GM19467 (cell line): Measurements from ENCODE around the gene VENTX.
A peak's percentile ranks its signal among the peaks of the same experiment; 100 is the strongest.

Experiments
- ATAC-seq: cut with Tn5 transposase; IDR thresholded peaks from one replicate; pipeline ENCODE4 v1.9.1; 2021; ENCODE audit warnings: mild to moderate bottlenecking, moderate library complexity; ENCODE audit not compliant: unreplicated experiment

VENTX gene

DNA sequence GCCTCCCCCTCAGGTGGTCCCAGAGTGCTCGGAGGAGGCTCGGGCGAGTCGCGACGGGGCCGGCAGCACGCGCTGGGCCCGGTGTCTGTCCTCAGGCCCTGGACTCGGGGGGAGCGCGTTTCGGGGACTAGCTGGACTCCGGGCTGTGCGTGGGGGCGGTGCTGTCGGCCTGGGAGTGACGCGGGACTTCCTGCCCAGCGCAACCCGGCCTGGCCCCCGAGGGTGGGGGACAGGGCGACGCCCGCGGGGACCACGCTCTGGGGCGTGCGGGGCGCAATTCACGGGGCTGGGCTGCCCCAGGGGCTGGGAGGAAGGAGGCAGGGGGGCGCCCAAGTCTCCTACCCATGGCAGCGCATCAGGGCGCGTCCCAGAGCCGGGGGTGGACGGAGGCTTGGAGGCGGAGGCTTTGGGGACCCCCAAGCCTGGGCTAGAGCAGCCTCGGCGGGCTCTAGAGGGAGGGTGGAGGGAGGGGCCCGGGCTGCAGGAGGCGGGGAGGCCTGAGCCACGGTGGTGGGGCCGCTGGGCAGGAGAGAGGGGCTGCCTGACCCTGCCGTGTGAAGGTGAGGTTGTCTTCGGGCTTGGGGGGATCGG, 2.3 kb upstream of the VENTX start:
- ATAC-seq: no peak

GRCh38 chr10:133235932-133236331, 1.7 kb upstream of the VENTX start:
- no peak for ATAC-seq

DNA sequence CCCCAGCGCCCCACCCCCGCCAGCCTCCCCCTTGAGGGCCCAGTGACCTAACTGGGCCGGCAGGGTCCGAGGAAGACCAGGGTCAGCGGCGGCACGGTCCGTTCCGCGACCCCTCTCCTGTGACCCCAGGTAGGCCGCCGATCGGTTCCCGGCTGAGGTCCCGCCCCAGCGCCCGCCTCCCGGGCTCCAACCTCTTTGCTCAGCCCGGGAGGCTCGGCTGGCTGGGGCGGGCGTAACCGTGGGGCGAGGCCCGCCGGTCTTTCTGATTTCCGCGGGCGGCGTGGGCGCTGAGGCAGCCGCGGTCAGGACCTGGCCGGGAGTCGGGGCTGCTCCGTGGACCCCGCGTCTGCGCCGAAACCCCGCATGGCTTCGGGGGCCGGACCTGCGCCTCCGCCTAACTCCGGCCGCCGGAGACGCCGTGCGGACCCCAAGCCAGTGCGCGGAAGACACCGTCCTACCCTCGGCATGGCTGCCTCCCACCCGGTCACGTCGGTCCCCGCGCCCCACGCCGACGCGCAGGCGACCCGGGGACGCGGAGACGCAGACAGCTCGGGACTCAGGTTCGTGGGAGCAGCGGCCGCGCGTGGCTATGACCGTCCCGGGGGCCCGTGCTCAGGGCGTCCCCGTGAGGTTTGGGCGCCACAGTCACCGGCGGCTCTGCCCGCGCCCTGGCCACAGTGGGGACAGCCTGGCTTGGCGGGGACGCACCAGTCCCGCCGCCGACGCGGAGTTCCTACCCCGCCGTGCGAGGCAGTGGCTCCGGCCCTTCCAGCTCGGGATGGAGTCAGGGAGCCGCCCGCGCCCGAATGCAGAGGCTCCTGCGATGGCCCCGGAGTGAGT, 1.0 kb upstream of the VENTX start:
- ATAC-seq: no peak

GRCh38 chr10:133237241-133237587, 441 bp upstream of the VENTX start:
- no peak for ATAC-seq

- no peak for ATAC-seq
Measured at GRCh38 chr10:133238466-133238804, 780 bp downstream of the VENTX start.

GRCh38 chr10:133239990-133240389, 2.3 kb downstream of the VENTX start:
- no peak for ATAC-seq

DNA sequence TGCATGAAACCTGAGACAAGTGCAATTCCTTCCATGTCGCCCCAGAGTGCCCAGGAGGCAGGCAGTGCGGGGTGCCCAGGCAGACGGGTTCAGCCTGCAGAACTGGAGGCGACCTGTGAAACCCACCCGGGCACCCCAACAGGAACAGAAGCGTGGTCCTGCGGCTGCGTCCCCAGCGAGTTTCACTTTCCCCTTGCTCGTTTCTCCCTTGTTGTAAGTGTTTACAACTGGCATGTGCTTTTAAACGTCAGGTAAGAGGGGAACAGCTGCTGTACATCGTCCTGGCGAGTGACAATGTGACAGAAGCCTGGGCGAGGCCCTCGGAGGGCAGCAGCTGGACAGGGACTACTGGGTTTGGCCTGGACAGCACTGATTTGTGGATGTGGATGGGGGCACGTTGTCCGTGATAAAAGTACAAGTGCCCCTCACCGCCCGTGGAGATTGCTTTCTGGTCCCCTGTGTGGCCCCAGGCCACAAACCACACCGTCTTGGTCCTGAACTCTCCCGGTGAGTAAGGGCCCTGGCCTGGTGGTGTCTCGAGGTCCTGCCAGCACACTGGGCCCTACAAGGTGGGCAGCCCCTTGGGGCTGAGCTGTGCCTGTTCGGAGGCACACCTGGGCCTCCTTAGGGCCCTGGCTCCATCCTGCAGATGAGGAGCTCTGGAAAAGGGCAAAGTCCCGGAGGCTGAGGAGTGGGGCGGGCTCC, 4.0 kb downstream of the VENTX start:
- peak; percentile 46 for ATAC-seq

DNA sequence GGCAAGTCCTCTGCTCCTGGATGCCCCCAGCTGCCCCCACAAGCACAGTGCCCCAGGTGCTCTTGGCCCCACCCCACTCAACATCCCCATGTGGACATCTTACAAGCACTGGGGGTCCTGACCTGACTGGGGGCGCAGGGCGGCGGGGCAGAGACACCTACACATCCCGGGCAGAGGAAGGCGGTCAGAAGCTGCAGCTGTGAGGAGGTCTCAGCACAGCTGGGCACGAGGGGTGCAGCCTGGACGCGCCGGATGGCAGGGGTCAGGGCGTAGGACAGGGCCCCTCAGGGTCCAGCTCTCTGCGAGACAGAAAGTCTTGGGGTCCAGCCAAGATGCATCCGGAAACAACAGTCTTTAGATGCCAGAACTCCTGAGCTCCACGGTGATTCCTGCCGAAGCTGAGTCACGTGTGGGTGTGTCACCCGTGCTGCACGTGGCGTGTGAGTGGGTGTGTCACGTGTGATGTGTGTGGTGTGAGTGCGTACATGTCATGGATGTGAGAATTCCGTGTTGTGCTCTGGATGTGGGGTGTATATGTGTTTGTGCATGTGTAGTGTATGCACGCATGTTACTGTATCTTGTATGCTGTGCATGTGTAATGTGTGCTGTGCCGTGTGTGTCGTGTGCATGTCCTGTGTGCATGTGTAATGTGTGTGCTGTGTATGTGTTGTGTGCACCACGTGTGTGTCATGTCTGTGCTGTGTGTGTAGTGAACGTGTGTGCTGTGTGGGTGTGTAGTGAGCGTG, 5.1 kb downstream of the VENTX start:
- ATAC-seq: no peak

GRCh38 chr10:133243593-133243992, 5.9 kb downstream of the VENTX start:
- ATAC-seq: no peak

DNA sequence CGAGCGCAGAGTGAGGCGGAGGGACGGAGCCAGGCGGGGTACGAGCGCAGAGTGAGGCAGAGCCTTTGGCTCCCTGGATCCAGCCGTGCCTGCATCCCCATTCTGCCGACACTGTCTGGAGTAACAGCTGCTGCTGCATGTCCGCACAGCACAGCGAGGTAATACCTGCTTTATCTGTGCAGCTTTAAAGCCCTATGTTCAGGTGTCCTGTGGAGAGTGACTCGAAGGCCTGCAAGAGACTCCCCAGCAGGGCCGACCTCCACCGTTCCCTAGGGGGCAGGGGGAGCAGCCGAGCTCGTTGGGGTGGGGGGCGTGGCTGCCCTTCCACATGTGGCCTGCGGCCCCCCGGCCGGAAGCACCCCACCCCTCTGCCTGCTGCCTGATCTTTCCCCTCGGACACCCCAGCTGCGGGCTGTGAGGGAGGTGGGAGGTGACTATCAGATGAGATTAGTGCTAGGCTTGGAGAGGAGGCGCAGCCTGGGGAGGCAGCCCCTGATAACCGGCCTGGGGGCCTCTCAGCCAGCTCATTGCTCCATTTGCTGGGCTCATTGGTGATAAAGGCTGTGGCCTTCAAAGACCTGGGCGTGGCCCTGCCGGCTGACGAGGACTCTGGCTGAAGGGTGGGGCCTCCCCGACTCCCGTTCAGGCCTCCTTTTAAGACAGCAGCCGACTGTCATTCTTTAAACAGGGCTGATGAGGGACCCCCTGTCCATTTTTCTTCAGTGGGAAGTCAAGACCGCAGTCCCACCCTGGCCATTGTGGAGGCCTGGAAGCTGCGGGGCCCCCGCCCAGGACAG, 8.0 kb downstream of the VENTX start:
- no peak for ATAC-seq

GRCh38 chr10:133246236-133246626, 8.6 kb downstream of the VENTX start:
- no peak for ATAC-seq

- ATAC-seq: no peak
Measured at GRCh38 chr10:133247681-133248333, 10.2 kb downstream of the VENTX start.

- ATAC-seq: no peak
Measured at GRCh38 chr10:133248334-133248715, 10.7 kb downstream of the VENTX start.

GRCh38 chr10:133249094-133249780, 11.6 kb downstream of the VENTX start:
- ATAC-seq: no peak

DNA sequence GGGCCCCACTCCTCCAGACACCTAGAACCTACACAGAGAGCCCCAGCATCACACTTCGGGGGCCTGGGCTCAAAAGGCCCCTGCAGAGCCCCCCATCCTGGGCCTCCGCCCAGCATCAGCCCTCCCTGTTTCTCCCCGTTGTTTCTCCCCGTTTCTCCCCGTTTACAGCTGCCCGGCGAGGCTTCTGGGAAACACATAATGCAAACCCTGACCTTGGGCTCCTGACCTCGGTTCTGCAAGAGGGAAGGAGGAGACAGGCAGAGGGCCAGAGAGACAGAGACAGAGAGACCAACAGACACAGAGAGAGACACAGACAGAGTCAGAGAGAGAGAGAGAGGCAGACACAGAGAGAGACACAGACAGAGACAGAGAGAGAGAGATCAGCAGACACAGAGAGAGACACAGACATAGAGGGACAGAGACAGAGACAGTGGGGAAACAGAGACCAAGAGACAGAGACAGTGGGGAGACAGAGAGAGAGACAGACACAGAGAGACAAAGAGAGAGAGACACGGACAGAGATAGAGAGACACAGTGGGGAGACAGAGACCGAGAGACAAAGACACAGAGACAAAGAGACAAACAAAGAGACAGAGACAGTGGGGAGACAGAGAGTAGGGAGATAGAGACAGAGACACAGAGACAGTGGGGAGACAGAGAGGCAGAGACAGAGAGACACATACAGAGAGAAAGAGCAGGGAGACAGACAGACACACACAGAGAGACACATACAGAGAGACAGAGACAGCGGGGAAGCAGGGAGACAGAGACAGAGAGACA, 12.5 kb downstream of the VENTX start:
- ATAC-seq: no peak

GRCh38 chr10:133251388-133252222, 13.9 kb downstream of the VENTX start:
- no peak for ATAC-seq

DNA sequence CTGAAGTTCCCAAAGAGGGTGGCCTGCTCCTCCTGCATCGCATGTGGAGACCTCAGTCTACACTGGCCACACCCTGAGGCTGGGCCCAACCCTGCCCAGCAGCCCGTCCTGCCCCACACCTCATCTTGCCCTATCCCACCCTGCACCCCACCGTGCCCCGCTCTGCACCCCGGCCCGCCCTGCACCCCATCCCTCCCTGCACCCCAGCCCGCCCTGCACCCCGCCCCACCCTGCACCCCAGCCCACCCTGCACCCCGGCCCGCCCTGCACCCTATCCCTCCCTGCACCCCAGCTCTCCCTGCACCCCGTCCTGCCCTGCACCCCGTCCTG, 14.5 kb downstream of the VENTX start:
- no peak for ATAC-seq

- no peak for ATAC-seq
Measured at GRCh38 chr10:133253361-133253955, 15.8 kb downstream of the VENTX start.
